Epithelial cell of prostate (primary cell): ENCODE measurements around the gene APH1B.
A peak's percentile ranks its signal among the peaks of the same experiment; 100 is the strongest.

Source experiments
- DNase-seq: peaks from one replicate; pipeline ENCODE4 v3.0.0-alpha.2; 2011; ENCODE audit warnings: low read depth, low spot score
- H3K27ac ChIP-seq: fragments of 450-650 bp; 2 replicates; pipeline ENCODE4 v1.5.1; 2017; ENCODE audit warnings: mild to moderate bottlenecking

APH1B gene

DNA sequence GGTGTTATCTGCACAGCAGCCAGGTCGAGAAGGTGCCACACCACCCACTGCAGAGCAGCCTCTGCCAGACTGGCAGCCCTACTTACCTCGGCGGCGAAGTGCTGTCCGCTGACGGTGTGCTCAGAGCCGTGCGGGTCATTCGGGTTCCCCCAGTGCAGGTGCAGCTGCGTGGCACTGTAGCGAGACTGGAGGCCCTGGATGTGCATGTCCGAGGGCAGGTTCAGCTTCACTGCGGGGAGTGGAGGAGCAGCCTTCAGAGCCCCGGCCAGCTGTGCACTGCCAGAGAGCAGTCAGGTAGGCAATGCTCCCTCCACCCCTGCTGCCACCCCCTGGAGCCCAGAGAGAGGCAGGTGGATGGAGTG is 68.0 kb downstream of the APH1B start:
- no peak for DNase-seq
- no peak overlapping the region for H3K27ac ChIP-seq

DNA sequence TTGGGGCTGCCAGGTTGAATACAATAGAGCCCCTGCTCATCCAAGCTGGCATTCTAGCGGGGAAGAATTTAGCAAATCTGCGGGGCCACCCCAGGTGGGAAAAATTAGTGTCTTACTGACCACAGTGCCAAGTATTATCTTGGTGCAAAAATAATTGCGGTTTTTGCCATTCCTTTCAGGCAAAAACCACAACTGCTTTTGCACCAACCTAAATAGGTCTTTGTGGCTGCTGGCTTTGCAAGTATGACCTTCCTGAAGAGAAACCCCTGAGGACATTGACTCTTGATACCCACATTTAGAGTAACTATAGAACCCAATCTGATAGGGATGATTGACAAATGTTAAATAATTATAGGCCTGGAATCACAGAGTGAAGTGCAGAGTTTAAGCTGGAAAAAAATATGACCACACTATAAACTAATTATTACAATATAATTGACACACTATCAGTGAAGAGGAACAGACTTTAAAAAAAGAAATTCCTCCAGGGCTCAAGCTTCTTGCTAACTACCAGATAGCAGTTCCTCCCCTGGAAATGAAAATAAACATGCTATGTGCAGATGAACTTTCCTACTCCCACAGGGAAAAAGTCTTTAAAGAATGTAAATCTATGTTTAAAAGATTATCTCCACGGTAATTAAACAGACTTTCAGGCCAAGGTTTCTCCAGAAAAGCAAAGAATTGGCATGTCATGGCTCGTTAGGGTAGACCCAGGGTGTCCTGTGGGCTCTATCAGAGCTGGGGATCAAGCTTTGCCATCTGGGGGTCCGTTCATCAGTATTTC is 69.9 kb downstream of the APH1B start:
- no peak for DNase-seq
- H3K27ac ChIP-seq = peak overlapping the region; percentile 95

DNA sequence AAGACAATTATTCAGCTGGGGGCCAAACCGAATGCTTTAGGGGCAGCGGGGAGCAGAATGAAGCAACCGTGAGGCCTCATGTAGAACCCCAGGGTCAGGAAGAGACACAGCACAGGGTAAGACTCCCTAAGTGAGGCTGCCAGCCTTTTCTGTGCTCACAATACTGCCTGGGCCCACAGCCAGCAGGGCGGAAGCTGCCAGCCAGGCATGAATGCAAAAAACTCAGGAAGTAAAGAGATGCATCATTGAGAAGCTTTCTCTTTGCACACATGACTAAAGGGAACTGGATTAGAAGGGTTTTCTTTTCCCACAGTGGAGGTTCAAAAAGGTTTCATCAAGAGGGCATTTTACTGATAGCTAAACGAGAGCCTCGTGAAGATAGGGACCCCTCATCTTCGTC is 71.0 kb downstream of the APH1B start:
- peak overlapping the region; percentile 95 for H3K27ac ChIP-seq
- DNase-seq = peak; percentile 58

DNA sequence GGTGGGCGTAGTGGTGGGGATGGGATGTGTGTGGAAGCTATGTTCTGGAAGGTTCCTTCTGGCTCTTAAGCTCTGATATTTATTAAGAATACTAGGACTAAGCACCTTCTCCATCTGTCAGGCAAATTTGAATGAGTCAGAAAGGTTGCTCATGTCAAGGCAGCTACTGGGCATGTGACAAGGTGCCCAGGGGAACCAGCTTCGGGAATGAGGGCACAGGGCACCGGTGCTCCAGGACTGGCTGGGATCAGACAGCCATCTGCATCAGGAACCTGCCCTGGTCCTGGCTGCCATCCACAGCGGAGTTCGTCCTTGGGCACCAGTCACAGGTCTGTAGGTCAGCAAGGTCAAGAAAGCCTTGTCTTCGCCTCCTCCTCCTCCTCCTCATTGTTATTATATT is 71.8 kb downstream of the APH1B start:
- H3K27ac ChIP-seq = peak overlapping the region; percentile 95
- DNase-seq = no peak

DNA sequence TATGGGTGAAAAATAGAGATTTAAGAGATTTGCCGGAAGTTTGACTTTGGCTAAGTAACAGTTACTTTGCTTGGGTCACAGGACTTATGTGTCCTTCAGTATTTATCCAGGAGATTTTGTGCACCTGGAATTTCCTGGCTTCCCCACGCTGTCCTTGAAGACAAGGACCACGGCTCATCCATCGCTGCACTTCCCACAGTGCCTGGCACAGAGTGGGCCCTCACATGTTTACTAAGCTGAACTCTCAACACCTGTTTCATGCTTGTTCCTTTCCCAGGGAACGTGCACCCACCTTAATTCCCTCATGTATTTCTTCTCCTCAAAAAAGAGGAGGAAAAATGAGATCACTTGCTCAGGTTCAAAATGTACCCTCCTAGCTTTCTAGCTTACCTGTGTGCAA is 72.2 kb downstream of the APH1B start:
- DNase-seq = no peak
- peak overlapping the region; percentile 95 for H3K27ac ChIP-seq

DNA sequence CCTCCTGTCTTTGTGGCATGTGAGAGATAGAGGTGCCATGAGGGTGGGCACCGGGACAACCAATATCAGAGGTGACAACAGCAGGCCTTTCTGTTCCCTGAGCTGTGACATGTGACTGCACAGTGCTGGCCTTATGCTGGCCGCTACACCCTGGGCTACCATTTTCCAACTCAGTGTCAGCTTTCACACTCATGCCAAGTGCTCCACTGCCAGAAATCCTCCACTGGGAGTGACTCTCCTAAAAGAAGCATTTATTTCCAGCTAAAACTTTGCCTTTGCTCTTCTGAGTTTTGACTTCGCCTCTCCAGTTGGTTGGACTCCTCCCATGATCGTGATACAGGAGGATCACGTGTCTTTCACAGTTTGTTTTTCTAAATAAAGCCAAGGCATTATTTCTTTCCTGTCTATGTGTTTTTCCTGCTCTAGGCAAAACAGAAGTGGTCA is 72.8 kb downstream of the APH1B start:
- H3K27ac ChIP-seq = peak overlapping the region; percentile 95
- no peak for DNase-seq

DNA sequence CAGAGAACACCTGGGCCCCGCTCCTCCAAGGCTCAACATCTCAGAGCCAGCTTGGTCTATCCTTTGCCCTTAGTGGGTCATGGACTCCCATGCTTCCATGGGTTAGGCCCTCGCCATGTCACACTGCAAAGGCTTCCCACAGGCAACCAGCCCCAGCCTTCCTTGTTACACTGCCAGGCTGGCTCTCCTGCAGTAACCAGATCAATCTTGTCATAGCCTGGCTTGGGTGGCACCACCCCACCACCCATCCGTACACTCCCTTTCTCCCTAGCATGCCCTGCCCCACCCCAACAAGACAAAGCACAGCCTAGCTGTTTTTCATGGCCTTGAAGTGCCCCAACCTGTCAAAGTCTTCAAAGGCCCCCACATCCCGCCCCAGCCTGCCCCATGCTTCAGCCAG is 73.8 kb downstream of the APH1B start:
- DNase-seq = no peak
- H3K27ac ChIP-seq = no peak overlapping the region

DNA sequence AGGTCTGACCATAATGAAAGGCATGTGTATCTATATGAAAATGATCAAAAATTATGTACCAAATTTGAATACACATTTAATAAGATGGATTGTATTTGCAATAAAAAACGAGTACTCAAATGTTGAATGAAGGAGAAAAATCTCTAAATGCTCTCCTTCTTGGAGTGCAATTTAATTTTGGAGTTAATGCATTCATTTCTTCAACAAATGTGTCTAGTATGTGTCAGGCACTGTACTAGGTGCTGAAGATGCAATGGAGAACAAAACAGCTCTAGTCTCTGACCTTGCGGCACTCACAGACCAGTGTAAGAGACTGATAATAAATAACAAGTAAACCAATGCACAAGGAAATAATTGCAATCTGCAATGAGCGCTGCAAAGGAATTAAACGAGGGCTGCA is 75.4 kb downstream of the APH1B start:
- DNase-seq = no peak
- no peak overlapping the region for H3K27ac ChIP-seq

DNA sequence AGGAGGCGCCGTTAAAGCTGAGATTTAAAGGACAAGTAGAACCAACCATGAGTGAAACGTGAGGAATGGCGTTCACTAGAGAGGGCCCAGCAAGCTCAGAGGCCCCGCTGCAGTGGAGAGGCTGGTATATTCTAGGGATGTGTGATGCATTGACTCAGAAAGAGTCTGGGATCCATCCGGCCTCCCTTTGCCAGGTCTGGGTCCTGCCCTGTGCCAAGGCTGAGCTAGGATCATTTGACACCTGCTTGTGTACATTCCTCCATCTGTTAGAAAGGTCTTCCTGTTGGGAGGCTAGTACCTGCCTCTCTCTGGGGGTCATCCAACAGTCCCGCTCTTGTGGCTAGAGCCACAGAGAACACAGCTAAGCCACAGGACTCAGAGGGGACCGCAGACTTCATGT is 75.9 kb downstream of the APH1B start:
- DNase-seq = no peak
- H3K27ac ChIP-seq = no peak overlapping the region

DNA sequence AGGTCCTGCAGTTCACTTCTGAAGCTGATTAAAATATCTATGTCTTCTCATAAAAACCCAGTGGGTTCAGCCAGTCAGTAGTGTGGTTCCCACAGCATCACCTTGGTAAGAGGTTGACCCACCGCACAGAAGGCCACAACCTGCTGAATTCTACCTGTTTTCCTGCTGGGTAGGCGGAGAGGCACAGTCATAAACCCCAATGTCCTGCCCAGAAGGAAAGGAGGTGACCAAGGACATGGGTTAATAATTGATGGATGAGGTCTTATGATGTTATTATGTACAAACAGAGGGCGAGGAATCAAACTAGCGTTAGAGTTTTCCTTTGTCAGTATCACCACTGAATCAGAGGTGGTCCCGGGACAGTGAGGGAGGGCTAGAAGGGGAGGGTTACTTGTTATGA is 76.5 kb downstream of the APH1B start:
- DNase-seq = no peak
- no peak overlapping the region for H3K27ac ChIP-seq

DNA sequence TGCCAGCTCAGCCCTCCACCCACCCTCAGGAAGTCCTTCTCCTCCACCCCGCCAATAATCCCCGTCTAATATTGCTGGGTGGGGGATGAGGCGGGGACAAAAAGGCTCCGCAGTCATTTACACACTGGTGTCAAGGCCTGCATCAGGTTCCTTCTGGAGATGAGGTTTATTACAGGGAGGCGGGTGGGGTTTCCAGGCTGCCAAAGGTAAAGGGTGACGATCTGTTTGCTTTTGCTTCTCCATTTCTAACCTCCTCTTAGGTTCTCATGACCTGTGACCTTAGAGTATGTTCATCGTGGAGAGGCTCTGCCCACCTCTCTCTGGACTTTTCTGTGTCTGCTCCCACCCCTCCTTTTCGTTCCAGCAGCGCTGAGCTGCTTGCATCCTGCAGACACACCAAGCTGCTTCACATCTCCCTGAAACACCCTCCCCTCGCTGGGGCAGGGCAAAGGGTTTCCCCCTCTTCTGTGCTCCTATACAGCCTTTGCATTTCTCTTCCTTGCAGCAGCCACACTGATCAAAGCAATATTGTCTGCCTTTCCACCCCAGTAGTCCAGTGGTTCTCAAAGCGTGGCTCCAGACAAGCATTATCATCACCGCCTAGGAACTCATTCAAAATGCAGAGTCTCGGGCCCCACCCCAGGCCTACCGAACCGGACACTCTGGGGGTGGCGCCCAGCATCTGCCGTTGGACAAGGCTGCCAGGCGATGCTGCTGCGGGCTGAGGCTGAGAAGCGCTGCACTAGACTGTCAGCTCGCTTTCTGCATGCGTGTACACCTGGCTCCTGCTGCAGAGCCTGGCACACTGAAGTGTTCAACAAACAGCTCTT is 77.6 kb downstream of the APH1B start:
- no peak overlapping the region for H3K27ac ChIP-seq
- DNase-seq = no peak

DNA sequence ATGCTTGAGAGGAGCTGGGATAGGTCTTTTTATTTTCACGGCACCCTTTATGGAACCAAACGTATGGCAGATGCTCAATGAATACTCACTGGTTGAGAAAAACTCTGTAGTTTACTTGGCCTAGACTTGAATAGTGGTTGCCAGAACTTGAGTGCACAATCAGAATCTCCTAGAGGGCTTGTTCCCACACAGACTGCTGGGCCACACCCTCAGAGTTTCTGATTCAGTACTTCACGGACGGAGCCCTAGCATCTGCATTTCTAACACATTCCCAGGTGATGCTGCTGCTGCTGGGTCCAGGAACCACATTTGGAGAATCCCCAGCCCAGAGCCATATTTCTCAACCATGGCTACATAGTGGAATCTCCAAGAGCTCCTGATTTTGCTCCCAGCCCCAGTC is 79.7 kb downstream of the APH1B start:
- no peak for DNase-seq
- no peak overlapping the region for H3K27ac ChIP-seq

DNA sequence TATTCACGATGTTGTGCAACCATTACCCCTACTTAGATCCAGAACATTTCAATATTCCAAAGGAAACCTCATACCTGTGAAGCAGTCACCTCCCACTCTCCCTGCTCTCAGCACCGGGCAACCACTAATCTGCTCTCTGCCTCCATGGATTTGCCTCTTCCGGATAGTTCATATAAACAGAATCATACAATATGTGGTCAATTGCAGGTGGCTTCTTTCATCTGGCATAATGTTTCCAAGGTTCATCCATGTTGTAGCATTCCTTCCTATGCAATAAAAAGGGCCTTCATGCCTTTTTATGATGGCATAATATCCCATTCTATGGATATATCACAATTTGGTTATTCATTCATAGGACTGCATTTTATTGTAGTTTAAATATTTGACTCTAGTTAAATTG is 80.3 kb downstream of the APH1B start:
- no peak for DNase-seq
- H3K27ac ChIP-seq = no peak overlapping the region

DNA sequence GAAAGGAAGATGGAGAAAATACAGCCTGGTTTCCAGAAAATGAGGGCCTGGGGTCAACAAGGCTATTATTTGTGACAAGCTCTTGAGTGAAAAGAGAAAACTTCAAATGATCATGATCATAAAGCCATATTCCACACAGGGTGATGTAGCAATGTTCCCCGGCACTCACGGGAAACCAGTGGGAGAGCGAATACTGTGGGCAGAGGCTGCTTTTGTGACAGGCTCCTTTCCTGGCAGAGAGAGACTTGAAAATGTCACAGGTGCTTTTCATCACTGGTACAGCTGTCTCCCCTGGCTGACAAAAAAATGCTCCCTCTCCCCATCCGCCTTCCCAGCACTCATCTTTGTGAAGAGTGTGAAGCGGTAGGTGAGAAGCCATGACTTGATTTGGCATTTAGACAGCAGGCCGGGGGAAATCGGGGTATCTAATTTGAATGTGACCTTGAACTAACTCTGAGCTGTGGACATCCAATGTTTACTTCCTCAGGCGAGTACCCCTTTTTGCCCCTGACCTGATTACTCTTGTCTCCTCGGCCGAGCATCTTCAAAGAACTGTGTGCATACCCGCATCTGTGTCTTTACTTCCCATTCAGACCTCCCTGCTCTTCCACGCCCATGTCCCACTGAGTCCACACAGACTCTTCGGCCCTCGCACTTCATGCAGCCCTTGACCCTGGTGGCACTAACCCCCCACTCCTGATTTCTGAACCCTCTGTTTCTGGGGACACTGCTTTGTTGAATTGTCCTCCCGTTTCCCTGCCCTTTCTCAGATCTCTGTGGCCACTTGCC is 81.0 kb downstream of the APH1B start:
- no peak overlapping the region for H3K27ac ChIP-seq
- no peak for DNase-seq
